HEK293T (cell line): ENCODE data around the gene GCC2.

Experiments
- CTCF ChIA-PET: fragments of 350-600 bp; formaldehyde crosslinking; extraction: SDS; loops from one replicate; lab custom pipeline; 2021; ENCODE audit warnings: antibody characterized with exemption, inconsistent platforms; lab: Yijun Ruan, JAX
- POLR2A ChIA-PET: fragments of 350-600 bp; formaldehyde crosslinking; extraction: SDS; loops from one replicate; lab custom pipeline; 2020; ENCODE audit warnings: antibody characterized with exemption, inconsistent platforms; lab: Yijun Ruan, JAX
- DNase-seq: peaks from one replicate; pipeline ENCODE4 v3.0.0; 2012; ENCODE audit warnings: mixed read lengths; ENCODE audit errors: extremely low spot score
- ARNT ChIP-seq: fragments of 450-650 bp; IDR thresholded peaks from 2 replicates; pipeline ENCODE4 v1.6.1; 2017; ENCODE audit warnings: mild to moderate bottlenecking
- BHLHE40 ChIP-seq: fragments of 450-650 bp; IDR thresholded peaks from 2 replicates; pipeline ENCODE4 v1.6.1; 2016; ENCODE audit warnings: mild to moderate bottlenecking, moderate library complexity, borderline replicate concordance
- CTBP1 ChIP-seq: fragments of 450-650 bp; IDR thresholded peaks from 2 replicates; pipeline ENCODE4 v1.6.1; 2016; ENCODE audit warnings: borderline replicate concordance
- ELF4 ChIP-seq: fragments of 450-650 bp; IDR thresholded peaks from 2 replicates; pipeline ENCODE4 v1.6.1; 2017; ENCODE audit warnings: antibody characterized with exemption
- FOXA1 ChIP-seq: fragments of 450-650 bp; IDR thresholded peaks from 2 replicates; pipeline ENCODE4 v1.6.1; 2016; ENCODE audit warnings: mild to moderate bottlenecking
- FOXK2 ChIP-seq: fragments of 450-650 bp; IDR thresholded peaks from 2 replicates; pipeline ENCODE4 v1.6.1; 2016; ENCODE audit warnings: mild to moderate bottlenecking
- FOXM1 ChIP-seq: fragments of 450-650 bp; IDR thresholded peaks from 2 replicates; pipeline ENCODE4 v1.6.1; 2017; ENCODE audit warnings: mild to moderate bottlenecking, borderline replicate concordance
- HDGF ChIP-seq: fragments of 450-650 bp; IDR thresholded peaks from 2 replicates; pipeline ENCODE4 v1.6.1; 2017; ENCODE audit warnings: antibody characterized with exemption, borderline replicate concordance
- L3MBTL2 ChIP-seq: fragments of 450-650 bp; conservative IDR thresholded peaks from 2 replicates; pipeline ENCODE4 v1.6.1; 2016; ENCODE audit warnings: mild to moderate bottlenecking
- LEF1 ChIP-seq: fragments of 450-650 bp; IDR thresholded peaks from 2 replicates; pipeline ENCODE4 v1.6.1; 2017; ENCODE audit warnings: mild to moderate bottlenecking, borderline replicate concordance
- NFRKB ChIP-seq: fragments of 450-650 bp; IDR thresholded peaks from 2 replicates; pipeline ENCODE4 v1.6.1; 2016; ENCODE audit warnings: mild to moderate bottlenecking, moderate library complexity
- PKNOX1 ChIP-seq: fragments of 450-650 bp; IDR thresholded peaks from 2 replicates; pipeline ENCODE4 v1.6.1; 2016
- SP1 ChIP-seq: fragments of 450-650 bp; IDR thresholded peaks from 2 replicates; pipeline ENCODE4 v1.6.1; 2017
- SUZ12 ChIP-seq: fragments of 450-650 bp; IDR thresholded peaks from 2 replicates; pipeline ENCODE4 v1.6.1; 2016; ENCODE audit warnings: mild to moderate bottlenecking
- TARDBP ChIP-seq: fragments of 450-650 bp; IDR thresholded peaks from 2 replicates; pipeline ENCODE4 v1.6.1; 2016
- ZNF384 ChIP-seq: fragments of 450-650 bp; IDR thresholded peaks from 2 replicates; pipeline ENCODE4 v1.6.1; 2016

GCC2 gene

GRCh38 chr2:108534584-108535356 lies 85.8 kb downstream of the GCC2 start:
- DNase-seq: peak; percentile 36
- TF ChIP-seq FOXA1 (no peak), L3MBTL2 (no peak), LEF1 (no peak), FOXM1 (no peak), FOXK2 (no peak), SUZ12 (no peak), CTBP1 (no peak), BHLHE40 (no peak), ZNF384 (no peak), PKNOX1 (no peak), NFRKB (no peak), HDGF (no peak), ELF4 (no peak), SP1 (no peak), ARNT (no peak), TARDBP (no peak)
- POLR2A ChIA-PET: interaction anchor here (0.7 to 2.0 kb wide), 7 partner anchors 9 to 218 kb away, joined by 3 to 8 read pairs (median 4); partner anchors contain the start of genes GCC2 and SULT1C4
- CTCF ChIA-PET: interaction anchor here (0.7 to 1.4 kb wide), 2 partner anchors 15 to 49 kb away, joined by 3 to 5 read pairs; no protein-coding TSS in a partner anchor

- TF ChIP-seq ZNF384: no peak
- no peak for TF ChIP-seq BHLHE40
- TF ChIP-seq L3MBTL2: no peak
- TF ChIP-seq HDGF: no peak
- TF ChIP-seq NFRKB: no peak
- no peak for TF ChIP-seq FOXM1
- TF ChIP-seq SUZ12: no peak
- TF ChIP-seq LEF1: no peak
- TF ChIP-seq SP1: no peak
- TF ChIP-seq FOXA1: no peak
- TF ChIP-seq ELF4: no peak
- TF ChIP-seq CTBP1: no peak
- no peak for TF ChIP-seq FOXK2
- TF ChIP-seq TARDBP: no peak
- ChIA-PET POLR2A (interaction anchor here (0.7 to 1.2 kb wide), 4 partner anchors 8 to 87 kb away, joined by 3 to 4 read pairs (median 4); partner anchors contain the start of gene GCC2), CTCF (interaction anchor here (0.7 to 1.4 kb wide), 3 partner anchors 15 to 307 kb away, joined by 3 to 5 read pairs (median 3); no protein-coding TSS in a partner anchor)
- DNase-seq: no peak
Measured at GRCh38 chr2:108535357-108535631, 86.3 kb downstream of the GCC2 start.

GRCh38 chr2:108536133-108536780 lies 87.3 kb downstream of the GCC2 start:
- DNase-seq: no peak
- POLR2A ChIA-PET: interaction anchor here (1.1 kb wide), 1 partner anchor 88 kb away, joined by 4 read pairs; the partner anchor contains the start of gene GCC2
- no peak for TF ChIP-seq LEF1
- no peak for TF ChIP-seq FOXK2
- no peak for TF ChIP-seq FOXM1
- TF ChIP-seq ELF4: no peak
- TF ChIP-seq SP1: no peak
- no peak for TF ChIP-seq NFRKB
- TF ChIP-seq L3MBTL2: no peak
- CTCF ChIA-PET: interaction anchor here (0.7 to 1.4 kb wide), 2 partner anchors 48 to 308 kb away, joined by 3 to 5 read pairs; no protein-coding TSS in a partner anchor

GRCh38 chr2:108536911-108537310 lies 87.9 kb downstream of the GCC2 start:
- no peak for TF ChIP-seq BHLHE40
- TF ChIP-seq L3MBTL2: no peak
- TF ChIP-seq PKNOX1: no peak
- no peak for TF ChIP-seq ELF4
- TF ChIP-seq SUZ12: no peak
- TF ChIP-seq LEF1: no peak
- TF ChIP-seq FOXA1: no peak
- POLR2A ChIA-PET: no interaction called here
- CTCF ChIA-PET: no interaction called here
- no peak for DNase-seq

GRCh38 chr2:108538000-108538625 lies 89.1 kb downstream of the GCC2 start:
- ChIA-PET CTCF (interaction anchor here (1.1 kb wide), 1 partner anchor 99 kb away, joined by 4 read pairs; no protein-coding TSS in a partner anchor), POLR2A (interaction anchor here (1.2 kb wide), 1 partner anchor 8 kb away, joined by 3 read pairs; no protein-coding TSS in a partner anchor)
- TF ChIP-seq FOXA1: no peak
- no peak for TF ChIP-seq ARNT
- no peak for TF ChIP-seq SP1
- no peak for TF ChIP-seq FOXK2
- no peak for TF ChIP-seq FOXM1
- no peak for TF ChIP-seq PKNOX1
- no peak for TF ChIP-seq L3MBTL2
- no peak for TF ChIP-seq CTBP1
- no peak for TF ChIP-seq SUZ12
- TF ChIP-seq BHLHE40: no peak
- no peak for TF ChIP-seq ELF4
- DNase-seq: no peak
